Heart right ventricle (tissue), 16 donors: ENCODE results near the gene AFF1. TPM values are rescaled to one million over a fixed set of nuclear protein-coding genes. Genes with fewer than 3 reads are reported as not detected.
"Not testable (repeated sequence)": the region's sequence is repeated elsewhere in the genome, so short reads cannot be mapped to it uniquely, and the experiment has no call there.

Experiments
- ATAC-seq, 8 donors: fragments of 200-7000 bp; cut with Tn5 transposase; one replicate each; pipeline ENCODE4 v1.9.1; 2020; ENCODE audit warnings: mild to moderate bottlenecking in 8 of 8, moderate library complexity in 8 of 8, moderate number of reproducible peaks in 1 of 8
- DNase-seq, 2 donors: peaks; one replicate each; pipeline ENCODE4 v3.0.0-alpha.2; 2020
- H3K27ac ChIP-seq, 10 donors: fragments of 200-600 bp; sonication (generic) in 2 of 10; one replicate each; pipeline versions ENCODE4 v1.5.0 to v1.8.0; 2020 to 2022; ENCODE audit warnings: mild to moderate bottlenecking in 3 of 10
- H3K27me3 ChIP-seq, 7 donors: fragments of 200-600 bp; one replicate each; pipeline ENCODE4 v1.8.0; 2021 to 2022; ENCODE audit warnings: mild to moderate bottlenecking in 2 of 7
- H3K36me3 ChIP-seq, 9 donors: fragments of 200-600 bp; sonication (generic) in 1 of 9; one replicate each; pipeline versions ENCODE4 v1.5.0 to v1.8.0; 2020 to 2022; ENCODE audit warnings: mild to moderate bottlenecking in 2 of 9
- H3K4me1 ChIP-seq, 9 donors: fragments of 200-600 bp; sonication (generic) in 1 of 9; one replicate each; pipeline versions ENCODE4 v1.5.0 to v1.8.0; 2020 to 2022; ENCODE audit warnings: mild to moderate bottlenecking in 4 of 9
- H3K4me3 ChIP-seq, 10 donors: fragments of 200-600 bp; sonication (generic) in 2 of 10; one replicate each; pipeline versions ENCODE4 v1.5.0 to v1.8.0; 2020 to 2022; ENCODE audit warnings: mild to moderate bottlenecking in 7 of 10, moderate library complexity in 2 of 10
- H3K9me3 ChIP-seq, 11 donors: fragments of 200-600 bp in 10 of 11; sonication (generic) in 2 of 11; one replicate each; pipeline versions ENCODE4 v1.5.0 to v1.8.0; 2013 to 2022; ENCODE audit warnings: mild to moderate bottlenecking in 2 of 11, control low read depth in 1 of 11, moderate library complexity in 1 of 11
- CTCF ChIP-seq, 9 donors: fragments of 200-600 bp; sonication (generic) in 2 of 9; IDR thresholded peaks; one replicate each; pipeline versions ENCODE4 v1.5.0 to v1.8.0; 2021 to 2022; ENCODE audit warnings: antibody characterized with exemption in 9 of 9, mild to moderate bottlenecking in 5 of 9, moderate library complexity in 1 of 9
- WGBS, 2 donors: extraction: QIAGEN DNeasy Blood & Tissue Kit; methylation state at CpG; one replicate each; pipeline ENCODE4 v1.1.7; 2013; ENCODE audit warnings: inconsistent platforms in 1 of 2; 5-methylcytosine and 5-hydroxymethylcytosine counted together
- intact Hi-C, 10 donors: fragments of 100-400 bp; cut with DNase I; formaldehyde crosslinking; loops; one replicate each; pipeline versions ENCODE4 v1.11.1 to v1.14.2; 2022
- polyA plus RNA-seq, 2 donors: library from polyadenylated mRNA; stranded (reverse); fragments of 200-250 nt; gene quantifications; one replicate each; pipeline ENCODE4 v1.2.3, GENCODE V29; 2013
- total RNA-seq, 10 donors: library from RNA; stranded (reverse); fragmentation: NEBNext Ultra II Directional in 3 of 10; extraction: Animal tissue kit (Norgen Biotek cat#: 25700) in 3 of 10; gene quantifications; one replicate each; pipeline versions ENCODE4 v1.2.1 to v1.2.4, GENCODE V29; 2021 to 2023
- donor health status: Arrhythmogenic right ventricular cardiomyopathy.
- donor health status: ischemic (EF 13 %, LVEDD 7.1; RV severe dilation, severe dysfunction).
- donor health status: healthy with polysubstance abuse.
- donor health status: DM: no; HTN: yes; CAD: no.
- donor health status: DM: no; HTN: no; CAD: no.
- donor health status: ischemic (EF 25% LVEDD 6.9; RV normal size, moderate dysfunction).
- donor health status: ischemic (EF 25% LVEDD 5.7; RV mildly dilated, moderate dysfunction).
- donor health status: healthy.
- donor health status: DM: yes; HTN: yes; CAD: no.
- donor health status: Ischemic cardiomyopathy.
- donor health status: ischemic (EF 35%, LVEDD 5.7; RV mildly dilated, moderate dysfunction).
- donor health status: nonischemic (EF 11% LVEDD 7.7; RV severe dilation, severe dysfunction).
- donor health status: DM: yes; HTN: yes; CAD: no.
- donor health status: PGD.
- donor health status: ischemic (EF 29% LVEDD 5.4; RV normal size, mild dysfunction).
- donor health status: nonischemic (EF 23%, LVEDD 6.1; RV moderate dilation, normal function).

The AFF1 gene
- total and polyA plus RNA-seq, 12 donors: 44.4 to 90.2 (median 74.5) TPM

GRCh38 chr4:87134122-87134521, 199.3 kb downstream of the AFF1 start:
- Histone ChIP-seq H3K9me3 (no peaks in the 10 kb centered on the region), H3K4me3 (no peak overlapping the region), H3K27me3 (no peaks in the 10 kb centered on the region), H3K27ac (peak overlapping the region in 6 of 10 donors; percentile 1 to 64 (median 58)), H3K36me3 (peaks cover 0 to 100% (median 60%) of the 10 kb centered on the region in 9 donors), H3K4me1 (peaks cover 0 to 28% (median 5%) of the 10 kb centered on the region in 9 donors)
- TF ChIP-seq CTCF (IDR thresholded peaks at IDR 0.05): no peak
- intact Hi-C loops: no loop called here
- ATAC-seq: peak in 7 of 8 donors; percentile 11 to 59 (median 45)
- 41 to 54% methylated on average over 3 of the region's 3 CpGs for WGBS, 2 donors
- no peak for DNase-seq

- no peaks in the 10 kb centered on the region for H3K9me3 ChIP-seq
- H3K27ac ChIP-seq: peak overlapping the region in 1 of 10 donors; percentile 6
- peak in 5 of 8 donors; percentile 26 to 76 (median 52) for ATAC-seq
- peaks cover 0 to 7% (median 0%) of the 10 kb centered on the region in 9 donors for H3K4me1 ChIP-seq
- TF ChIP-seq CTCF (IDR thresholded peaks at IDR 0.05): no peak
- no peak overlapping the region for H3K4me3 ChIP-seq
- DNase-seq: no peak
- intact Hi-C loops: loop anchor here in 2 of 10 donors (10.0 kb wide), 1 partner anchor 323 kb away; no protein-coding TSS in a partner anchor
- H3K36me3 ChIP-seq: peaks cover 0 to 80% (median 8%) of the 10 kb centered on the region in 9 donors
- H3K27me3 ChIP-seq: no peaks in the 10 kb centered on the region
- 45 to 69% methylated on average over 3 of the region's 3 CpGs for WGBS, 2 donors
Observed at GRCh38 chr4:87141428-87141827, 206.6 kb downstream of the AFF1 start.

- Histone ChIP-seq H3K9me3 (no peaks in the 10 kb centered on the region), H3K36me3 (peaks cover 0 to 50% (median 0%) of the 10 kb centered on the region in 9 donors), H3K27ac (no peak overlapping the region), H3K27me3 (no peaks in the 10 kb centered on the region), H3K4me3 (no peak overlapping the region), H3K4me1 (peaks cover 0 to 7% (median 0%) of the 10 kb centered on the region in 9 donors)
- 39 to 53% methylated on average over 2 of the region's 2 CpGs for WGBS, 2 donors
- intact Hi-C loops: loop anchor here in 2 of 10 donors (10.0 kb wide), 1 partner anchor 320 kb away; no protein-coding TSS in a partner anchor
- ATAC-seq (no peak), DNase-seq (no peak)
- no peak for TF ChIP-seq CTCF (IDR thresholded peaks at IDR 0.05)
Observed at GRCh38 chr4:87144356-87144755, 209.5 kb downstream of the AFF1 start.

GRCh38 chr4:87145934-87146333, 211.1 kb downstream of the AFF1 start:
- H3K9me3 ChIP-seq, H3K27me3 ChIP-seq, H3K27ac ChIP-seq, H3K4me3 ChIP-seq, DNase-seq, H3K4me1 ChIP-seq, ATAC-seq: not testable (repeated sequence)
- intact Hi-C loops: loop anchor here in 3 of 10 donors (5.0 to 10.0 kb wide), 2 partner anchors 319 to 454 kb away; no protein-coding TSS in a partner anchor
- peaks cover 0 to 38% (median 0%) of the 10 kb centered on the region in 9 donors for H3K36me3 ChIP-seq
- 97 to 98% methylated on average over 6 of the region's 6 CpGs for WGBS, 2 donors

GRCh38 chr4:87147116-87147515, 212.3 kb downstream of the AFF1 start:
- TF ChIP-seq CTCF (IDR thresholded peaks at IDR 0.05): no peak
- 87 to 90% methylated on average over 3 of the region's 3 CpGs for WGBS, 2 donors
- Histone ChIP-seq H3K36me3 (peaks cover 0 to 28% (median 0%) of the 10 kb centered on the region in 9 donors), H3K27me3 (no peaks in the 10 kb centered on the region), H3K9me3 (no peaks in the 10 kb centered on the region), H3K4me3 (no peak overlapping the region), H3K27ac (no peak overlapping the region), H3K4me1 (no peaks in the 10 kb centered on the region)
- ATAC-seq (no peak), DNase-seq (no peak)
- intact Hi-C loops: loop anchor here in 3 of 10 donors (5.0 to 10.0 kb wide), 2 partner anchors 318 to 455 kb away; no protein-coding TSS in a partner anchor
